GM18502 (cell line): ENCODE measurements around the gene RPS25.
"Not testable (repeated sequence)": the region's sequence is repeated elsewhere in the genome, so short reads cannot be mapped to it uniquely, and the experiment has no call there.

ENCODE experiments used
- ATAC-seq: cut with Tn5 transposase; IDR thresholded peaks from one replicate; pipeline ENCODE4 v1.9.1; 2021; ENCODE audit warnings: mild to moderate bottlenecking; ENCODE audit not compliant: unreplicated experiment, poor library complexity

RPS25 gene

DNA sequence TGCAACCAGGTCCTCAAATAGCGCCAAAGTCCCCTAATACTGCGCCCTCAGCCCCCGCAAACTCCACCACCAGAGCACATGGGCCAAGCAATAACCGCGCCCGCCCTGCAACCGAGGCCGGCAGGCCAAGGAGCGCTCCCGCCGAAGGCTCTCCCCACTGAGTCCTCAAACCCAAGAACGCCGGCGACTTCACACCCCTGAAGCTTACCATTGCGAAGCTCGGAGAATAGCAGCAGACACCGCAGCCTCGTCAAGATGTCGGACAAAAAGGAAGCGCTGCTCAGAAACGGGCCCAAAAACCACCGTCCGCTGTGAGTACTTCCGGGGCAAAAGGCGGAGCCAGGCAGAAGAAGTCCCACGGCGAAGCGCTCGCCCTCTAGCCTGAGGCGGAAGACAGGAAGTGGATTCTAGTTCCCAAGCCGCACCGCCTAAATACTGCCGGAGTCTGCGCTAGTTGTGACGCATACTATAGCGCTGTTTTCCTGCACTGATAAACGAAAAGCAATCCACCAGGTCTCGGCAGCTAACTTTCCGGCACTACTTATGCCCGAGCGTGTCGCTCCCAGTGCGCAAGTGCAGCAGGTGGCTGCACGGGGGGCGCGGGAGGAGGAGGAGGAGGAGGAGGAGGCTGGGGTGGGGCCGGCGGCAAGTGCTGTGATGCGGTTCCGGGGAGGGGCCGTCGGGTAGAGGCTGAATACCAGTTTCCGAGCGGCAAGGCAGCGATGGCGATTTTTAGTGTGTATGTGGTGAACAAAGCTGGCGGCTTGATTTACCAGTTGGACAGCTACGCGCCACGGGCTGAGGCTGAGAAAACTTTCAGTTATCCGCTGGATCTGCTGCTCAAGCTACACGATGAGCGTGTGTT is at the start of gene RPS25, which contains the start of gene TRAPPC4:
TSS of gene RPS25 (minus strand) at position 270 of the 865 bp plus-strand sequence. CDS start at position 211, 59 bp downstream.
TSS of gene TRAPPC4 (plus strand) at position 693 of the 865 bp plus-strand sequence. CDS start at position 723, 30 bp downstream.
- peak; percentile 87 for ATAC-seq

DNA sequence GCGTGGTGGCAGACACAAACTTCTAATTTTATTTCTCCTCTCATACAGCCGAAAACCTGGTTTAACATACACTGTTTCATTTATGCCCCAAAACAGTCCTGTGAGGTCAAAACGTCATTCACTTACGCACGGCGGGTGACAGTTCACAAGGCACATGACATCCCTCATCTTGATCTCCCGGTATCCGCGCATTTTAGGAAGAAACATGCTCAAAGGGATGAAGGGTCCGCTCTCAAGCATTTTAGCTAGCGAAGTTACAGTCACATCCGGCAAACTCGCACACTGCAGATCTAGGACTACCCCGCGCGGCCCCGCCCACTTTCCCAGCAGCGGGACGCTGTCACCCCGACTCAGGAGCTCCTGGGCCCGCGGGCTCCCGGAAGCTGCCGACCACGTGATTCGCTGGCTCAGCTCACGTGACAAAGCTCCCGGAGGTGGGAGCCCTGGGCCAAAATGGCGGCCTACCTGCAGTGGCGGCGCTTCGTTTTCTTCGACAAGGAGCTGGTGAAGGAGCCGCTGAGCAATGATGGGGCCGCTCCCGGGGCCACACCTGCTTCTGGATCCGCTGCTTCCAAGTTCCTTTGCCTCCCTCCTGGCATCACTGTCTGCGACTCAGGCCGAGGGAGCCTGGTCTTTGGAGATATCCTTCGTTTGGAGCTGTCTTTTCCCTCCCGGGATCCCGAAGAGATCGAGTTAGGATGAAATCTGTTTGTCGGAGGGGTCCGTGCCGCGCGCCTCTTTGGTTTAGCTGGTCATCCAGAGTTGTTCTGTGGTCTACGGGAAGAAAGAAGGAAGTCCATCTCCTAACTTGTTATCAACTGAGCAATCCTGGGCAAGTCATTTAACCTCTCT is 49.5 kb upstream of the RPS25 start, which contains the start of gene VPS11:
TSS of gene VPS11 (plus strand) at position 448 of the 852 bp plus-strand sequence. CDS start at position 454, 6 bp downstream.
- peak; percentile 90 for ATAC-seq

DNA sequence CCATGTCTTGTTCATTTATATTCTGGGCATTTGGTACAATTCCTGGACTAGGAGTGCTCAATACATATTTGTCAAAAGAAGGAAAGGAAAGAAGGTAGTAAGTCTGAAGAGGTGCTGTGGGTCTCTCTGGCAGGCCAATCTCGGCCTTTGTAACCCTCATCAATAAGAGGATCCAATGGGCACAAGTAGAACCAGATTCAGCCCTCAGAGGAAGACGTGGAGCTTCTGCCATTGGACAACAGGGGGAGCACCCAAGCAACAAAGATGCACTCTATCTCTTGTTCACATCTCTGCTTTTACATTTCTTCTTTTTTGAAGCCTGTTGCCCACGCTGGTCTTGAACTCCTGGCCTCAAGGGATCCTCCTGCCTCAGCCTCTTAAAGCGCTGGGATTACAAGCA is 47.2 kb upstream of the RPS25 start:
- ATAC-seq, result no peak

DNA sequence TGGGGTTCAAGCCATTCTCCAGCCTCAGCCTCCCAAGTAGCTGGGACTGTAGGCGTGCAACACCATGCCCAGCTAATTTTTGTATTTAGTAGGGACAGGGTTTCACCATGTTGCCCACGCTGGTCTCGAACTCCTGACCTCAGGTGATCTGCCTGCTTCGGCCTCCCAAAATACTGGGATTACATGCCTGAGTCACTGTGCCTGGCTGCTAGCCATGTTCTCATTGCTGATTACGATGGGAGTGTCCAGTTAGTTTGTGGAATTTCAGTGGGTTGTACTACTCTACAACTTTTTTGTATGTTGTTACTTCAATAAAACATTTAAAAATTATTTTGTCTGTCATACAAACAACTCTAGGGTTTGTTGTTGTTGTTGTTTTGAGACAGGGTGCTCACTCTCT is 44.6 kb upstream of the RPS25 start:
- no peak for ATAC-seq

DNA sequence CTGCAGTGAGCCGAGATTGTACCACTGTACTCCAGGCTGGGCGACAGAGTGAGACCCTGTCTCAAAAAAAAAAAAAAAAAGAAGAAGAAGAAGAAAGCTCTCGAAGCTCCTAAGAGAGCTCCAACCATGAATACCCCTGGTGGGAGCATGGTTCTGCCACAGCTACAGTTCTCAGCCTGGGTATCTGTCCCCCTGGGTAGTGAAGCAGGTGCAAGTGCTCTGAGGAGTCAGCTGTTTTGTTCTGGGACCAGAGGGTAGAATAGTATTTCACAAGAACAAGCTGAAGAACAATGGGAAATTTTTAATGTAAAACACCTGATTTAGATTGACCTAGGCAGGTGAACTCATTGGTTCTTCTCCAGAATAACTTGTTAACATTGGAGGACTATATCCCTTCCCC is 43.1 kb upstream of the RPS25 start:
- no peak for ATAC-seq

DNA sequence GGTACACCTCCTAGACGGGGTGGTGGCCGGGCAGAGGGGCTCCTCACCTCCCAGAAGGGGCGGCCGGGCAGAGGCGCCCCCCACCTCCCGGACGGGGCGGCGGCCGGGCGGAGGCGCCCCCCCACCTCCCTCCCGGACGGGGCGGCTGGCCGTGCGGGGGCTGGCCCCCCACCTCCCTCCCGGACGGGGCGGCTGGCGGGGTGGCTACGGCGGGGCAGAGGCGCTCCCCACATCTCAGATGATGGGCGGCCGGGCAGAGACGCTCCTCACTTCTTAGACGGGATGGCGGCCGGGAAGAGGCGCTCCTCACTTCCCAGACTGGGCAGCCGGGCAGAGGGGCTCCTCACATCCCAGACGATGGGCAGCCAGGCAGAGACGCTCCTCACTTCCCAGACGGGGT is 41.0 kb upstream of the RPS25 start:
- ATAC-seq, result not testable (repeated sequence)

DNA sequence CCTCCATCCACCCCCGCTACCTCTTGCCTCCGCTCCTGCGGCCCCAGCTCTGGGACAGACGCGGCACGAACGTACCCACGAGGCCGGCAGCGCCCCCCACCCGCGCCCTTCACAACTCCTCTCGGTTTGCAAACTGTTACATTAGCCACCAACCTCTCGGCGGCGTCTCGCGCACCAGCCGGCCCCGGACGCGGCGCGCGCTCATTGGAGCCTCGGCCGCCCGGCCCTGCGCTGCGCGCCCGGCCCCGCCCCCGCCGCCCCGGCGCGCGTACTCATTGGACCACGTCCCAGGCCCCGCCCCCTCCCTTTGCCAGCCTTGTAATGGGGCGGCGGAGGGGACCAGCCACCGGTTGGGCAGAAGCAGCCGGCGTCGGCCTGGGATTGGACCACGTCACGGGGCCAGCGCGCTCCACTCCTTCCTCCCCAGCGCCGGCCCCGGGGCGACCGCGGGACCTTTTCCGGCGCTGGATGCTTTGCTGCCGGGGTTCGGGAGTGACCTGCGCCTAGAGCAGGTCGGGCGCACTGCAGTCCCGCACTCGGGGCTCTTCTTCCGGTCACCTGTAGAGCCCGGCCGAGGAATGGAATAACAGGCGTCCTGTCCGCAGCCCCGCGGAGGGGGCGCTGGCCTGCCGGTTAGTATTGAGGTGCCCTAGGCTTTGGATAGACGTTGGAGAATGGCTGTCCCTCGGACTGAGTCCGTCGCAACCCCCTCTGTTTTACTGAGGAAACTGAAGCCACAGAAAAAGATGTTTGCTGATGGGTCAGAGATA is 39.0 kb upstream of the RPS25 start, which contains the start of gene HYOU1:
TSS of gene HYOU1 (minus strand) at position 206 of the 770 bp plus-strand sequence. CDS start 1,045 bp downstream, outside the sequence.
- ATAC-seq, result peak; percentile 91

DNA sequence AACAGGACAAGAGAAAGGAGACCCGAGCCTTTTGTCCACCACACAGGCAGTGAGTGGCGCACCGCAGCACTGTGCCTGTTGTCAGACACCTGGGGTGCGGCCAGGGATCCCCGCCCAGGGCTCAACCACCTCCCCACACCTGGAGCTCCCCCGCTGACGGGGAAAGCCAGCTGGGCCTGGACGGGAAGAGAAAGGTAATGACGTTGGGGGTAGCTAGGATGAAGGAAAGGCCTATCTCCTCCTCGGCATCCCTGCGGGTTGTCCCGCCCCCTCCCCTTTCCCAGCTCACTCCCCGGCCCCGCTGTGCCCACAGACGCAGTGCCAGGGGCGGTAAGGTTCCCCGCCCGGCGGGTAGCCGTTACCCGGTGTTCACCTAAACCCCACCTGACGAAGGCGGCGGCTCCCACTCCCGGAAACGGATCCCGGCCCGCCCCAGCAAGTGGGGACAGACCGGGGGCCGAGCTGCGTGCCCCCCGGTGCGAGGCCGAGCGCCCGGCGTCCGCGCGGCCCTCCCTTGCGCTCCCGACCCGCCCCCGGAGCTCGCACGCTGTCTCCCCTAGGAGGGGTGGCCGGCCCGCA is 38.4 kb upstream of the RPS25 start:
- ATAC-seq, result peak; percentile 24

DNA sequence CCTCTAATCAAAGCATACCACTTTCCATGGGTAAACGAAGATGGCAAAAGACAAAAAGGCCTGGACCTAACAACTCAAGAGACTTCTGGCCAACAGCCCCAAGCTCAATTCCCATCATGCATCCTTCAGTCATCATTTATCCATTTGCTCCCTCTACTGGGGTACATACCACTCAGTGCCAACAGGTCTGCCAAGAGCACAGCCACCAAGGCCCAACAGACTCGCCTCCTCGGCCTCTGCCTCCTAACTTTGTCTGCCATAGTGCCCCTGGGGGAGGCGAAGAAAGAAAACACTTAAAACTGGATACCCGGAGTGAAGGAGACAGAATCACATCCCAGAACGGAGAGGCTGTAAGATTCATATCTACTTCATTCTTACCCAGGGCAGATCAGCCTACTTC is 37.8 kb upstream of the RPS25 start:
- ATAC-seq, result no peak

DNA sequence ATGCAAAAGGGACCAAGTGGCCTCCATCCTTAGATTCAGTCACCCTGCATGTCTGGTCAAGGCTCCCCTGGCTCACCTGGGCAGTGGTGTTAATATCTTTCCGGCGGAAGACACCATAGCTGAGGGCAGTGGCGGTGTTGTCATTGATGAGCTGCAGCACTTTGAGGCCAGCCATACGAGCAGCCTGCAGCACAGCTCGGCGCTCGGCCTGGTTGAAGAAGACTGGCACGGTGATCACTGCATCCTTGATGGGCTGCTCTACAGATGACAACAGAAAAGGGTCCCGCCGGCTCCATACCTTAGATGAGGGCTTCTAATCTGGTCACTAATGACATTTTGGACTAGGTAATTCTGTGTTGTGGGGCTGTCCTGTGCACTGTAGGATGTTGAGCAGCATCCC is 36.3 kb upstream of the RPS25 start:
- no peak for ATAC-seq

DNA sequence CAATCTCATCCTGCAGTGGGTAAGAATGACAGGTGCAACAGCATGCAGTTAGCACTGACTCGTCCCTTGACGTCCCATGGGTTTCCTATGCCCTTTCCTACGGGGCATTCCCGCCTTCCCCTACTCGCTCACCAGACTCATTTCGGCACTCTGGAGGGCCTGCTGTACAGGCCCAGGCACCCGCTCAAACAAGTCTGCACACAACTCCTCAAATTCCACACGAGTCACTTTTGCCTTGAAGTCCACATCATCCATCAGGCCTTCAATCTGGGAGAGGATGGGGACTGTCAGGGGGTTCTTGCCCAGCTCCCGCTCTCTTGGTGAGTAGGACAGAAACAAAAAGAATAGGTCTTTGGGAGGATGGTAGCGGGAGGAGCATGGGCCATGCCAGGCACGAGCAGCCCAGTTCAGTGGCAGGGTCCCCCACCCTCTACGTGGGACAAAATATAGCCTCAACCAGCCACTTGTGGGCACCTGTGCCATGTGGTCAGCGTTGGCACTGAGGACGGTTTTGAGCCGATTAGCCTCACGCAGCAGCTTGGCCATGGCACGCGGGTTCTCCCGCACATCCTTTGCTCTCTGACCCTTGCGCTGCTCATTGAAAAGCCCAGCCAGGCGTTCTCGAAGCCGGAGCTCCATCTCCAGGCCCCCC is 34.1 kb upstream of the RPS25 start:
- no peak for ATAC-seq

DNA sequence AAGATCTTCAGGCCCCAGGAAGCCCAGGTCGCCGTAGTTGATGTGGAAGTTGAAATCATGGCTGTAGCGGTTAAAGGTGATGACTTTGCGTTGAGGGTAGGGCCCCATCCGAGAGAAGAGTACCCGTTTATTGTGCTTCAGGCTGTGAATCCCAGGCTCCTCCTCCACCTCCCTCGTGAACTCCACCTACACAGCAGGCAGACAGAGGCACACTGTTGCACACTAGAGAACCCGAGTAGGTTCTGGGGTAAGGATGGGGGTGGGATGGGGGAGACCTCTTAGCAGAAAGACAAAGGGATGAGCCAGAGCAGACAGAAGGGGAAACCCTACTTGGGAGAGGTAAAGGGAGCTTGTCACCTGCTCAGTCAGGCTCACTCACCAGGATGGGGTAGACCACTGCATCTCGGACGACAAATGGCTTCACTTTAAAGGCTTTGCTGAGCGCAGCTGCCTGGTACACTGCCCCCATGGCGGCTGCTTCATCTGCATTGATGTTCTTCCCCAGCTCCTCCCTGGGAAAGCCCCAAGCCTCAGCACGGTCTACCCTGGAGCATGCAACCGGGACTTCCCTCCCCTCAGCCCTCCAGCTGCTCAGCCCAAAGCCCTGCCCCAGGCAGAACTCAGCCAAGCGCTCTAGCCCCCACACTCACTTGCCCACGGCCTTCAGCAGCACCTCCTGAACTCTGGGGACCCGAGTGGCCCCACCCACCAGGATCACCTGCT is 33.5 kb upstream of the RPS25 start:
- peak; percentile 66 for ATAC-seq

DNA sequence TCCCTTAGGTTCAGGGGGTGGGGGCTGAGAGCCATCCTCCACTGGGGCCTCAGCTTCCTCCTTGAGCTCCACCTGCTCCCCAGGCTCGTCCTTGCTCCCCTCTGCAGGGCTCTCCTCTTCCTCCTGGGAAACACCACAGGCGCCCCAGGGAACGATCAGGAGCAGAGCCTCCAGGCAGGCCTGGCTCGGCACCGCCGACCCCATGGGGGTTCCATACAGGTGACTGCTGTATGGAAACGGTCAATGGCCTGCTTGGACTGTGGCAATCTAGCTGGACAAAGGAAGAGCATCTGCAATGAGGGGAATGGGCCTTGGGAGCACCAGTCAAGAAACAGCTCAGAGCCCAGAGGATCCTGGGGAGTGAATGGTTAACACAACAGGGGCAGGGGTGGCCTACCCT is 30.9 kb upstream of the RPS25 start:
- ATAC-seq, result no peak

DNA sequence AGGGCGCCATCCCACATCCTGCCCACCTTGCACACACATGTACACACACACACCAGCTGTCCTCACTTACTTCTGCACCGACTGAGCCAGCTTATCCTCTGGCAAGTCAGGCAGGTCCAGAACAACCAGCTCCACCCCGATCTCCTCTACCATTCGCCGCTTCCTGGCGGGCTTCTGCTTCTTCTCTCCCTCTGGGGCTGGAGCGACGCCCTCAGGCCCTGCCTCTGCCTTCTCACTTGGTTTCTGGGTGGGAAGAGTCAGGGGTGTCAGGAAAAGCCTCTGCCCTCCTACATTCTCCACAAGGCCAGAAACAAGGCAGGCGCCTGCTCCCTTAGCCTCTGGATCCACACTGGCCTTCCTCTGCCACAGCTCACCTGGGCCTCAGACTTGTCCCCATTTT is 30.5 kb upstream of the RPS25 start:
- ATAC-seq, result no peak

DNA sequence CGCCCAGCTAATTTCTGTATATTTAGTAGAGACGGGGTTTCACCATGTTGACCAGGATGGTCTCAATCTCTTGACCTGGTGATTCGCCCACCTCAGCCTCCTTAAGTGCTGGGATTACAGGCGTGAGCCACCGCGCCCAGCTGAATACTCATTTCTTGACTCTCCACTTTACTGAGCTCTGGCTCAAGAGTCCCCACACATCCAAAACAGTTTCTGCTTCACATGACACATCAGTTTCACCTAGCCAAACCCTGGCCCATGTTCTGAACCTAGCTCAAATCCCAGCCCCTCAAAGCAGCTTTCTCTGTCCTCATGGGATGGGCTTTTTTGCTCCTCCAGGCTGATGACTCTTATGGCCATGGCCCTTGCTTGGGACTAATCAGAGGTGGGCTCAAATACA is 29.1 kb upstream of the RPS25 start:
- ATAC-seq, result no peak

DNA sequence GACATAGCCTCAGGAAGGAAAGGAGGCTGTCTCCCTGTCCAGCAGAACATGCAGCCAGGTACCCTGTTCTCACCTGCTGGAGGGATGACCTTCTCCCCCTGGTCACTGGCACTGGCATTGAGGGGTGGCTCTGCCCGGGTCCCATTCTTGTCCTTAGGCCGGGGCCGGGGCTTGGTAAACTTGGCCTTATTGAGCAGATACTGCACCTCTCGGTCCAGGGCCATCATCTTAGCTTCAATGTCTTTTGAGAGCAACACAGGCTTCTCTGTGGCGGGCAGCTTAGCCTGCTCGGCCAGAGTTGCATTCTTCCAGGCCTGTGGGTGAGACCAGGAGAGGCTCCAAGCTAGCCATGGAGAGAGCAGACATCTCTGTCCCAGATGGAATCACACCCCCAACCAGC is 28.3 kb upstream of the RPS25 start:
- ATAC-seq, result no peak

DNA sequence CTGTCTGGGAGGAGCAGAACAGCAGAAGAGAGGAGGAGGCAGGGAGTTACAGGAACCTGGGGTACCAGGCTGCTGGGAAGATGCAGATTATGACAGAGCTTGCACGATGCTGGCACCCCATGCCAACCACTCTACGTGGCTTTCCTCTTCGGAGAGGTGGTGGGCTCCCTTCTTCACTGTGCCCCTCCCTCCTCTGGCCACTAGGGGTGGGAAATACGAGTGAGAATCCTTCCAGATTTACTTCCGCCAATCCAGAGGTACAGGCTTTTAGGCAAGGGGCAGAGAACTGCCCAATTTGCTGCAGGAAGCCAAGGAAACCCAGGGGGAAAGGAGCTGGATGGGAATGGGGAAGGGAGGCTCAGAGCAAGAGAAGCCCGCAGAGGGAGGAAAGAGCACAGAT is 26.6 kb upstream of the RPS25 start:
- ATAC-seq, result no peak

DNA sequence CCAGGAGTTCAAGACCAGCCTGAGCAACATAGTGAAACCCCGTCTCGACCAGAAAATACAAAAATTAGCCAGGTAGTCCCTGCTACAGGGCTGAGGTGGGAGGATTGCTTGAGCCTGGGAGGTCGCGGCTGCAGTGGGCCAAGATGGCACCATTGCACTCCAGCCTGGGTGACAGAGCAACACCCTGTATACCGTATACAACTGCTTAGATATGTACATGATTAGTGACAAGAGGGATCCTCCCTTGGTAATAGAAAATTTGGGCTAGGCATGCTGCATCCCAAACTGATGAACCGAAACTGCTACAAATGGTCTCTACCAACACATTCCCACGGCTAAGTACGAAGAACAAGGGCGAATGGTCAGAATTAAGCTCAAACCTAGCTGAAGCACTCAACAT is 24.8 kb upstream of the RPS25 start:
- ATAC-seq, result no peak
